T47D (cell line): ENCODE results near the gene TEX53.

Source experiments
- DNase-seq, 2 experiments: peaks; one replicate each; pipeline versions ENCODE4 v3.0.0 to v3.0.0-alpha.2; 2011 to 2012; ENCODE audit warnings: low read depth in 1 of 2, low spot score in 1 of 2
- JUND ChIP-seq: IDR thresholded peaks from 2 replicates; pipeline ENCODE4 v1.6.1; 2012; ENCODE audit warnings: low read depth
- in situ Hi-C: cut with HindIII; loops from 2 replicates; pipeline ENCODE4 v1.10.0; 2016; ENCODE audit warnings: low sequenced_read_pairs, low pct_unique_long_range_greater_than_20kb

Gene TEX53

GRCh38 chr9:114674798-114675540 is 17.4 kb upstream of the TEX53 start:
- DNase-seq: no peak
- in situ Hi-C loops: no loop called here
- TF ChIP-seq JUND: no peak

DNA sequence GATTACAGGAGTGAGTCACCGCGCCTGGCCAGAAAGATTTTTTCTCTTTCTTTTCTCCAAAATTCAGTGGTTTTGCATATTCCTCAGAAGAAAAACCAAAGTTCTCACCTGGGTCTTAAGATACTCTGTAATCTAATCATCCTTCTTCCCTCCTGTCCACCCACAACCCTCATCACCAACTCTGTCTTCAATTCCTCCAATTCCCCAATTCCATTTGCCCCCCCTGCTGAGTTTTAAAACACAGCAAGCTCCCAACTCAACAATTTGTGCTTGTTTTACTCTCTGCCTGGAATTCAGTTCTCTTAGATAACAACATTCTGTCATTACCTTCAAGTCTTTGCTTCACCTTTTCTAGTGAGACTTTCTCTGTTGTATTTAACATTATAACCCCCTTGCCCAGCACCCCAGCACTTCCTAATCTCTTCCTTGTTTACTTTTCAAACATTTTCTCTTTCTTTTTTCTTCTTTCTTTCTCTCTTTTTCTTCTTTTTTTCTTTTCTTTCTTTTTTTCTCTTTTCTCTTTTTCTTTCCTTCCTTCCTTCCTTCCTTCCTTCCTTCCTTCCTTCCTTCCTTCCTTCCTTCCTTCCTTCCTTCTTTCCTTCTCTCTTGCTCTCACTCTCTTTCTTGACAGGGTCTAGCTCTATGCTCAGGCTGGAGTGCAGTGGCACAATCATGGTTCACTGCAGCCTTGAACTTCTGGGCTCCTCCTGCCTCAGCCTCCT is 16.6 kb upstream of the TEX53 start:
- no peak for DNase-seq
- in situ Hi-C loops: no loop called here
- TF ChIP-seq JUND: no peak

- TF ChIP-seq JUND: no peak
- no peak for DNase-seq
- in situ Hi-C loops: no loop called here
Measured at GRCh38 chr9:114671605-114672004, 14.0 kb upstream of the TEX53 start.

DNA sequence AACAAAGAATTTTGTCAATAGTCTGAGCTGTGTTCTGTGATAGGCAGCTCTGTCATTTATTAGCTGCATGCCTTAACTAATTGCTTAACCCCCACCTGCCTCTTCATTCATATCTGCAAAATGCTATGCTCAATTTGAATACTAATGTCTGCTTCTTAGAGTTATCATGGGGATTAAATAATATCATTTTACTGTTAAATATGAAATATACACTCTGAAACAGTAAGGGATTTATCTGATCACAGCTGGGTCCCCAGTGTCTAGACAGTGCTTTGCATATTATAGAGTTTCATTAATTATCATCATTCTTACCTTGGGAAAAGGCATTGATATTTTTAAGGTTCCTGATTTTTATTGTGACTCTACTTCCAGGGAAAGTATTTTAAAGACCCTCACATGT is 12.4 kb upstream of the TEX53 start:
- in situ Hi-C loops: no loop called here
- TF ChIP-seq JUND: no peak

GRCh38 chr9:114668146-114668545 is 10.5 kb upstream of the TEX53 start:
- in situ Hi-C loops: no loop called here
- TF ChIP-seq JUND: no peak
- DNase-seq: no peak

More for the DNA sequence above, 12.4 kb upstream of the TEX53 start:
- no peak for DNase-seq

DNA sequence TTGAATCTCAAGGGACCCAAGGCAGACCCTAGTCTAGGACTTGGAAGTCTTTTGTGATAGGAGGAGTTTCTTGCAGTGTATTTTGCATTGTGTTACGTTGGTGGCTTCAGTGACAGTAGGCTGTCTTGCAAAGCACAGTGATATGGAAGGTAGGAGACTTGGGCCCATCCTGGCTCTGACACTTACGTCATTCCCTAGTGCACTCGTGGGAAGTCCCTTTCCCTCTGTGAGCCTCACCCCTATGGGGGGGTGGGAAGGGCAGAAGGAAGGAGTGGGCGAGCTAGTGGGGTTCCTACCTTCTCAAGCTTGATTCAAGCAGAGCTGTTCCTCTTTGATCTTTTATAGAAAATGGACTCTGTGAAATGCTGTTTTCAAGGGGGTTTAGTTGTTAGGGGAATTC is 9.2 kb upstream of the TEX53 start:
- TF ChIP-seq JUND: no peak
- in situ Hi-C loops: no loop called here
- no peak for DNase-seq

DNA sequence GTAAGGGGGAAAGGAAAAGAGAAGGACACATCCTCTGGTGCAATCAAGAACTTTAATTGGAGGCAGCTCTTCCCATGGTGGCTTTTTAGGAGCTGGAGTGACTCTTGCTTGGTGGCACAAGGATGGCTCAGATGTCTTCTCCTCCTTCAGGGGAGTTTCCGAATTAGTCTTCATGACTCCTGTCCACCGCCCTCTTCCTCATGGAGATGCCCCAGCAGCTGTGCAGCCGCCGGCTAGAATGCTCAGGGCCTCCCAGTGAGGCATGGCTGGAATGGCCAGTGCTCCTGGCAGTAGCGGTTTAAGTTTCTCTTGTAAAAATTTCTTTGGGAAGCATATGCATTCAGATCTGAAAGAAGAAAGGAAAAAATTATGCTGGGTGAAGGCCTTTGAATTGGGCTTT is 8.8 kb upstream of the TEX53 start:
- TF ChIP-seq JUND: no peak
- in situ Hi-C loops: no loop called here
- DNase-seq: no peak

GRCh38 chr9:114664181-114664580 is 6.6 kb upstream of the TEX53 start:
- in situ Hi-C loops: no loop called here
- DNase-seq: no peak
- TF ChIP-seq JUND: no peak

DNA sequence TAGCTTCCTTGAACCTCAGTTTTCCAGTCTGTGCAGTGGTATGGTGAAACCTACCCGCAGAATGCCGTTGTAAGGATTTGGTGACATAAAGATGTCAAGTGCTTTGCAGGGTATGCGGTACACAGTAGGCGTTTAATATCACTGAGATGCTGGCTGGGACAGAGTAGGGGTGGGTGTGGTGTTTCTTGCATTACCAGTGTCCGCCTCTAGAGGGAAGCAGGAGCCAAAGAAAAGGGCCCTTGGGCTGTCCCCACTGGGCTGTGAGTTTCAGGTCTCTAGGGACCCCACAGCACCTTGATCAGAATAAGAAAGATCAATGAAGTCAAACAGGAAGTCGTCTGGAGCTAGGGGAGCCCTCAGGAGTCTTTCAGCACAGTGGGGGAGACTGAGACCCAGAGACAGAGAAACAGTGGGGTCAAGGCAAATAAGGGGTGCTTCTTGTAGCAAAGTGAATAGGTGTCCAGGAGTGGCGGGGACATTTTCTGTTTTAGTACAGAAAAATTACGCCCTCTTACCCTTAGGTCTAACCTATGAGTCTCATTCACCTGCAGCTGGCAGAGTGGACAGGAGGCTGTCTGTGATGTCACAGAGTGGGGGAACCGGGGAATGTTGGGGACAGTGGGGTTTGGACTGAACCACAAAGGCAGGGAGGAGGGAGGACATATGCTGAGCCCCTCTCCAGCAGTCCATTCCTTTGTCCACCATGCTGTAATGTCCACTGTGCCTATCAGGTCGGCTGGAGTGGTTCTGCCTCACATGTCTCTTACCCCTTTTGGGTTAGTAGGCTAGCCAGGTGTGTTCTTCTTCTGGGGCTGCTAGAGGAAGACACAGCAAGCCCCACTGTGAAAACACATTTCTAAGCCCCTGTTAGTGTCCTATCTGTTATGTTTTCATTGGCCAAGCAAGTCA is 4.7 kb upstream of the TEX53 start:
- peak; percentile 64 to 66 for DNase-seq
- no peak for TF ChIP-seq JUND
- in situ Hi-C loops: no loop called here

DNA sequence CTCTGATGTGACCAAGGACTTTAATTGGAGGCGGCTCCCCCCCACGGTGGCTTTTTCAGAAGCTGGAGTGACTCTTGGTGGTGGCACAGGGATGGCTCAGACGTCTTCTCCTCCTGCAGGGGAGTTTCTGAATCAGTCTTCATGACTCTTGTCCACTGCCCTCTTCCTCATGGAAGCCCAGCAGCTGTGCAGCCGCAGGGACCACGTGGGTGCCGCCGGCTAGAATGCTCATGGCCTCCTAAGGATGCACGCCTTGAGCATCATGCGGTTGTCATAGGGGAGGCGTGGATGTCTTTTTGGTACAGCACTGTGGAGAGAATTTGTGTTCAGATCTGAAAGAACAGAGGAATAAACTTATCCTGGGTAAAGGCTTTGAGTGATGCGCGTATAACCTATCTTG is 1.3 kb downstream of the TEX53 start:
- in situ Hi-C loops: no loop called here
- TF ChIP-seq JUND: no peak
- DNase-seq: no peak

- in situ Hi-C loops: no loop called here
- no peak for TF ChIP-seq JUND
- no peak for DNase-seq
Measured at GRCh38 chr9:114655689-114656088, 1.9 kb downstream of the TEX53 start.

DNA sequence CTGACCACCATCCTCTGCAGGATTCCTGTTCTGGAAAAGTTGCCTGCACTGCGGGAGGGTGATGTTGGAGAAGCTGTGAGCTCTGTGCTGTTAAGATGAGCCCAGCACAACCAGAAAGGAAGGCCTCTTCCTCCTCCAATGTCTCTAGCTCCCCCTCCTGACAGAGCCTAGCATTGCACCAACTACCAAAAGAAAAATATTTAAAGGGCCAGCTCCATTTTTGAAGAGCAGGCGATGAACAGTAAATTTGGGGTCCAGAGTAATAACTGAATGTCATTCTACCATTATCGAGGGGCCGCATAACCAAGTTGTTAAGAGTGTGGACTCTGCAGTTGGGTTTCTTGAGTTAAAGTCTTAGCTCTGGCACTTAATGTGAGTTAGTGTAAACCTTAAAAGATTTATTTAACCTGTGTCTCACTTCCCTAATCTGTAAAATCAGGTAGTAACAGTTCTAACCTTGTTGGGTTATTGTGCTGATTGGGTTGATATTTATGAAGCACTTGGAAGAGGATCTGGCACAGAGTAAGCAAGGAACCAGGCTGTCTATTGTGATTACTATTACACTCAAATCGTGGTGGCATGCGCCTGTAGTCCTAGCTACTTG is 3.9 kb downstream of the TEX53 start:
- no peak for TF ChIP-seq JUND

More for the DNA sequence above, 3.9 kb downstream of the TEX53 start:
- in situ Hi-C loops: no loop called here
- DNase-seq: peak; percentile 77 to 89
